Measurements from ENCODE around the gene COPS7A. TPM values are rescaled to one million over a fixed set of nuclear protein-coding genes. Genes with fewer than 3 reads are reported as not detected.
A peak's percentile ranks its signal among the peaks of the same experiment; 100 is the strongest.

The COPS7A gene
- total RNA-seq, 4 donors from 2014 or later, result 38.4 to 72.6 (median 51.8) TPM

- Histone ChIP-seq H3K36me3 (peaks cover 0 to 14% (median 0%) of the 10 kb centered on the region in 3 donors), H3K9me3 (no peaks in the 10 kb centered on the region), H3K4me1 (peaks cover 0 to 78% (median 15%) of the 10 kb centered on the region in 4 donors), H3K27me3 (no peaks in the 10 kb centered on the region), H3K4me3 (peak overlapping the region in 3 of 4 donors; percentile 49 to 98 (median 76)), H3K27ac (peak overlapping the region in 3 of 4 donors; percentile 73 to 97 (median 94))
- no peak for TF ChIP-seq CTCF (IDR thresholded peaks at IDR 0.05)
- no peak for TF ChIP-seq POLR2A (IDR thresholded peaks at IDR 0.05)
- no peak for DNase-seq
These were observed 44.6 kb downstream of the COPS7A start for GRCh38 chr12:6768437-6768914.

- no peaks in the 10 kb centered on the region for H3K9me3 ChIP-seq
- H3K27me3 ChIP-seq, result no peaks in the 10 kb centered on the region
- H3K36me3 ChIP-seq, result peaks cover 0 to 14% (median 0%) of the 10 kb centered on the region in 3 donors
- TF ChIP-seq CTCF (IDR thresholded peaks at IDR 0.05) (no peak), POLR2A (IDR thresholded peaks at IDR 0.05) (no peak)
- peak overlapping the region in 2 of 4 donors; percentile 24 to 76 for H3K4me3 ChIP-seq
- H3K27ac ChIP-seq, result peak overlapping the region in 3 of 4 donors; percentile 42 to 97 (median 94)
- DNase-seq, result no peak
- peaks cover 0 to 78% (median 17%) of the 10 kb centered on the region in 4 donors for H3K4me1 ChIP-seq
These were observed 45.1 kb downstream of the COPS7A start for GRCh38 chr12:6768990-6769389.

GRCh38 chr12:6769666-6770065 is 45.8 kb downstream of the COPS7A start:
- peak overlapping the region in 1 of 4 donors; percentile 79 for H3K27ac ChIP-seq
- peaks cover 0 to 76% (median 17%) of the 10 kb centered on the region in 4 donors for H3K4me1 ChIP-seq
- H3K4me3 ChIP-seq, result no peak overlapping the region
- no peaks in the 10 kb centered on the region for H3K27me3 ChIP-seq
- H3K9me3 ChIP-seq, result no peaks in the 10 kb centered on the region
- no peak for TF ChIP-seq POLR2A (IDR thresholded peaks at IDR 0.05)
- no peak for TF ChIP-seq CTCF (IDR thresholded peaks at IDR 0.05)
- H3K36me3 ChIP-seq, result peaks cover 0 to 14% (median 0%) of the 10 kb centered on the region in 3 donors
- no peak for DNase-seq

GRCh38 chr12:6770094-6770493 is 46.2 kb downstream of the COPS7A start:
- Histone ChIP-seq H3K27ac (peak overlapping the region in 1 of 4 donors; percentile 79), H3K9me3 (no peaks in the 10 kb centered on the region), H3K36me3 (peaks cover 0 to 14% (median 0%) of the 10 kb centered on the region in 3 donors), H3K27me3 (no peaks in the 10 kb centered on the region), H3K4me1 (peaks cover 0 to 71% (median 17%) of the 10 kb centered on the region in 4 donors), H3K4me3 (no peak overlapping the region)
- no peak for DNase-seq
- TF ChIP-seq POLR2A (IDR thresholded peaks at IDR 0.05), result no peak
- no peak for TF ChIP-seq CTCF (IDR thresholded peaks at IDR 0.05)

- H3K36me3 ChIP-seq, result peaks cover 0 to 14% (median 0%) of the 10 kb centered on the region in 3 donors
- TF ChIP-seq POLR2A (IDR thresholded peaks at IDR 0.05), result no peak
- no peak for TF ChIP-seq CTCF (IDR thresholded peaks at IDR 0.05)
- H3K9me3 ChIP-seq, result no peaks in the 10 kb centered on the region
- peak overlapping the region in 3 of 4 donors; percentile 31 to 79 (median 64) for H3K27ac ChIP-seq
- H3K4me3 ChIP-seq, result no peak overlapping the region
- no peak for DNase-seq
- peaks cover 0 to 66% (median 14%) of the 10 kb centered on the region in 4 donors for H3K4me1 ChIP-seq
- no peaks in the 10 kb centered on the region for H3K27me3 ChIP-seq
These were observed 46.8 kb downstream of the COPS7A start for GRCh38 chr12:6770600-6770999.
